LNCaP clone FGC (cell line): Measurements from ENCODE around the gene KAT5.

Experiments used
- DNase-seq: peaks from one replicate; pipeline ENCODE4 v3.0.0-alpha.2; 2011; ENCODE audit warnings: low read depth
- H3K4me3 ChIP-seq: 2 replicates; pipeline ENCODE4 v1.5.1; 2011; ENCODE audit warnings: mild to moderate bottlenecking, low read depth, low read length, control low read depth
- CTCF ChIP-seq: IDR thresholded peaks from 2 replicates; pipeline ENCODE4 v1.5.1; 2012; ENCODE audit warnings: mild to moderate bottlenecking; ENCODE audit not compliant: control insufficient read depth, insufficient read depth; ENCODE audit errors: extremely low read depth

KAT5 gene

DNA sequence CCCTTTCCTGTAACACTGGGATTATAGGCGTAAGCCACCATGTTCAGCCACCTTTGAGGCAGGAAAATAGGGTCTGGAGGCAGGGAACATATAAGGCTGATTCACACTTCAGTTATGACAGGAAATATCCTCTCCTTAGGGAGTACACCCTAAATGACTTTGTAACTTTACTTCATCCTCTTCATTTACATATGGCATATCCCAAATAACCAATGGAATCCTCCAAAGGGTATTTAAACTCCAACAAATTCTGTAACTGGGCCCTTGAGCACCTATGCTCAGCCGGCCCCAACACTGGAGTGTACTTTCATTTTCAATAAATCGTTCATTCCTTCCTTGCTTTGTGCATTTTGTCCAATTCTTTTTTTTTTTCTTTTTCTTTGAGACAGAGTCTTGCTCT is 1.6 kb upstream of the KAT5 start:
- DNase-seq, result no peak
- no peak overlapping the region for H3K4me3 ChIP-seq
- no peak for TF ChIP-seq CTCF

- no peak for TF ChIP-seq CTCF
- H3K4me3 ChIP-seq, result peak overlapping the region; percentile 73
- no peak for DNase-seq
Measured at GRCh38 chr11:65712633-65713076, 603 bp downstream of the KAT5 start.

GRCh38 chr11:65713212-65713969 is 1.3 kb downstream of the KAT5 start:
- H3K4me3 ChIP-seq, result peak overlapping the region; percentile 73
- TF ChIP-seq CTCF, result no peak
- DNase-seq, result no peak

DNA sequence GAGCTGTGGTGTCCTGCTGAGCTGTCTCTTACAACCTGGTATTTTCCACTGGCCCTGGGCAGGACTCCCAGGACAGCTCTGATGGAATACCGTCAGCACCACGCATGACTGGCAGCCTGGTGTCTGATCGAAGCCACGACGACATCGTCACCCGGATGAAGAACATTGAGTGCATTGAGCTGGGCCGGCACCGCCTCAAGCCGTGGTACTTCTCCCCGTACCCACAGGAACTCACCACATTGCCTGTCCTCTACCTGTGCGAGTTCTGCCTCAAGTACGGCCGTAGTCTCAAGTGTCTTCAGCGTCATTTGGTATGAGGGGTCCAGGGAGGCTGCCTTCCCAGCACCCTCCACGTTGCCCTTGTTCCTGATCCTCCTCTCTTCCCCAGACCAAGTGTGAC is 2.4 kb downstream of the KAT5 start:
- no peak overlapping the region for H3K4me3 ChIP-seq
- no peak for DNase-seq
- TF ChIP-seq CTCF, result no peak

GRCh38 chr11:65716302-65716701 is 4.2 kb downstream of the KAT5 start:
- TF ChIP-seq CTCF, result no peak
- no peak for DNase-seq
- H3K4me3 ChIP-seq, result no peak overlapping the region

DNA sequence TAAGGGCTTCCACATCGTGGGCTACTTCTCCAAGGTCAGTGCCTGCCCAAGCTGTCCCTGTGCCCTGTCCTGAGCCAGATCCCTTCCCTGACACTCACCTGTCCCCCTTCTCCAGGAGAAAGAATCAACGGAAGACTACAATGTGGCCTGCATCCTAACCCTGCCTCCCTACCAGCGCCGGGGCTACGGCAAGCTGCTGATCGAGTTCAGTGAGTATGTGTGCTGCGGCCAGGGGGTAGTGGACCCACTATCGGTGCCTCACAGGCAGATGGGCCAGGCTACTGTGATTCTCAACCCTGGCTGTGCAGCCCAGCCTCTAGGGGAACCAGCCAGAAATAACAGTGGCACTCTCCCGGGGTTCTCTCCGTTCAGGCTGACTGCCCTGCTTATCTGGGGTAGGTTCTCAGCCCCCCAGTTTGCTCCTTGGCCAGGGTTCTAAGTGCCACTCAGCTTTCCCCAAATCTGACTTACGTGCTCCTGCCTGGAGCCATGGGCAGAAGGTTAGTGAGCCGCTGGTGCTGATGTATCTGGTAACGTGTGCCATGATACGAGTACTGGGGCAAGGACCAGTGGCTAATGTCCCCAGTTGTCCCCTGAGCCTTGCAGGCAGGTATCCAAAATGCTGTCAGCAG is 4.8 kb downstream of the KAT5 start:
- no peak for DNase-seq
- no peak overlapping the region for H3K4me3 ChIP-seq
- TF ChIP-seq CTCF, result no peak
